ENCODE results near the gene F13A1.

The F13A1 gene

DNA sequence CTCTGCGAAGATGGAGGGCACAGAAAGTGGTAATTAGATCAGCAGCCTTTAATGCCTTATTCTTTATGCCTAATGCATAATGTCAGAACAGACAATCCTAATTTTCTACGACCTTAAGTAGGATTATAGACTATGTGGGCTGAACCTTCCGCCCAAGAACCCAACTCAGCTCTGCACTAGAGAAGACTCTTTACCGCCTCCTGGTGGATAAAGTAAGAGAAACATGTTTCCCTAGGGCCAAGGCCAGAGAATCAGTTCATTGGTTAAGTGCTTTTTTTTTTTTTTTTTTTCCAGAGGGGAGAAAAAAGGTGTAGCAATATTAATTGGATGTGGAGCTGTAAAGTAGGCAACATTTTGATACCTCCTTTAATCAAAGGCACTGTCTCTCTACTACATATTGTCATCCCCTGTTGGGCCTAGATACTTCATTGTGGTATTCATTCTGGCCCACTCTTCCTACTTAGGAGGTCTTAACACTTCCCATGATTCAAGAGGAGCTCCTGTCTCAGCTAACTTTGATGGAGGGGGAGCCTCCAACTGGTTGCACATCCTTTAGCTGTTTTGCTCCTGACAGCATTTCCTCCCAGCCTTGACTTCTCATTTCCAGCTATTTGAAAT, 188.9 kb downstream of the F13A1 start:
- Histone ChIP-seq H3K27me3 (ENCODE audit: control insufficient read depth, insufficient read depth, low read length) (no peaks in the 10 kb centered on the region), H3K27ac (ENCODE audit: low read length) (no peak overlapping the region), H3K4me3 (ENCODE audit: low read length) (no peak overlapping the region)

DNA sequence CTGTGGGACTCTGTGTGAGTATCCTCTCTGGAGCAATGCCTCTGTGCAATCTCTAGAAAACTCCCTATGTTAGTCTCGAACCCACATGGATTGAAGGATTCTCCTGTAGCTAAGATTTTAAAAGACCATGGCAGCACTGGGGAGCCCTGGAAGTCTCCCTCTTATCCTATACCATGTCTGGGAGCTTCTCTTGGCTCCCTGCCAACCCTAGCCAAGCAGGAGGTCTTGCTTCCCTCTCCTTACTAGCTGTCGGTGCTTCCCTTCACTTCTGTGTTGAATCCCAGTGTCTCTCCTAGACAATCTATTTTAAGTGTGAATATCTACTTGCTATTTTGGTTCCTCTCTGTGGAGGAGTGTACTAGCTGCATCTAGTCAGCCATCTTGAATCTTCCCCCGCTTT, 195.0 kb downstream of the F13A1 start:
- Histone ChIP-seq H3K4me3 (ENCODE audit: low read length) (no peak overlapping the region), H3K27ac (ENCODE audit: low read length) (no peak overlapping the region), H3K9ac (ENCODE audit: low read length) (no peak overlapping the region), H3K27me3 (ENCODE audit: control insufficient read depth, insufficient read depth, low read length) (no peaks in the 10 kb centered on the region), H3K9me3 (ENCODE audit: control insufficient read depth, low read depth, low read length) (no peaks in the 10 kb centered on the region), H3K4me1 (ENCODE audit: control insufficient read depth, low read depth, low read length) (no peaks in the 10 kb centered on the region), H3K36me3 (ENCODE audit: control insufficient read depth, low read depth, low read length) (no peaks in the 10 kb centered on the region)

More for the DNA sequence above, 188.9 kb downstream of the F13A1 start:
- no peak overlapping the region for H3K9ac ChIP-seq (ENCODE audit: low read length)
- H3K36me3 ChIP-seq (ENCODE audit: control insufficient read depth, low read depth, low read length) = no peaks in the 10 kb centered on the region
- no peaks in the 10 kb centered on the region for H3K4me1 ChIP-seq (ENCODE audit: control insufficient read depth, low read depth, low read length)
- H3K9me3 ChIP-seq (ENCODE audit: control insufficient read depth, low read depth, low read length) = no peaks in the 10 kb centered on the region

DNA sequence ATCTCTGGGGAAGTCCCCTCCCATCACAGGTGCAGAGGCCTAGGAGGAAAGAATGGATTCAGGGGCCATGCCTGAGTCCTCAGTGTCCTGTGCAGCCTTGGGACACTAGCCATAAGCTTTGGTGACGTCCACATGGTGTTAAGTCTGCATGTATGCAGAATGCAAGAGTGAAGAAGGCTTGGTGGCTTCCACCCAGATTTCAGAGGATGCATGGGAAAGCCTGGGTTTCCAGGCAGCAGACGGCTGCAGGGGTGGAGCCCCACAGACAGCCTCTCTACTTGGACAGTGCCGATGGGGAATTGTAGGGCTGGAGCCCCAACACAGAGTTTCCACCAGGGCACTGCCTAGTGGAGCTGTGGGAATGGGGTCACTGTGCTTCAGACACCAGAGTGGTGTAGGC, 196.7 kb downstream of the F13A1 start:
- Histone ChIP-seq H3K9ac (ENCODE audit: low read length) (no peak overlapping the region), H3K27me3 (ENCODE audit: control insufficient read depth, insufficient read depth, low read length) (no peaks in the 10 kb centered on the region), H3K4me1 (ENCODE audit: control insufficient read depth, low read depth, low read length) (no peaks in the 10 kb centered on the region), H3K9me3 (ENCODE audit: control insufficient read depth, low read depth, low read length) (no peaks in the 10 kb centered on the region), H3K36me3 (ENCODE audit: control insufficient read depth, low read depth, low read length) (no peaks in the 10 kb centered on the region), H3K4me3 (ENCODE audit: low read length) (no peak overlapping the region), H3K27ac (ENCODE audit: low read length) (no peak overlapping the region)

- Histone ChIP-seq H3K36me3 (ENCODE audit: control insufficient read depth, low read depth, low read length) (no peaks in the 10 kb centered on the region), H3K4me1 (ENCODE audit: control insufficient read depth, low read depth, low read length) (no peaks in the 10 kb centered on the region), H3K27ac (ENCODE audit: low read length) (no peak overlapping the region), H3K4me3 (ENCODE audit: low read length) (no peak overlapping the region), H3K9me3 (ENCODE audit: control insufficient read depth, low read depth, low read length) (no peaks in the 10 kb centered on the region), H3K9ac (ENCODE audit: low read length) (no peak overlapping the region), H3K27me3 (ENCODE audit: control insufficient read depth, insufficient read depth, low read length) (no peaks in the 10 kb centered on the region)
Observed at GRCh38 chr6:6121943-6122342, 198.5 kb downstream of the F13A1 start.

GRCh38 chr6:6105472-6106036, 214.9 kb downstream of the F13A1 start:
- Histone ChIP-seq H3K4me3 (ENCODE audit: low read length) (no peak overlapping the region), H3K4me1 (ENCODE audit: control insufficient read depth, low read depth, low read length) (no peaks in the 10 kb centered on the region), H3K36me3 (ENCODE audit: control insufficient read depth, low read depth, low read length) (no peaks in the 10 kb centered on the region), H3K9ac (ENCODE audit: low read length) (no peak overlapping the region), H3K9me3 (ENCODE audit: control insufficient read depth, low read depth, low read length) (no peaks in the 10 kb centered on the region), H3K27me3 (ENCODE audit: control insufficient read depth, insufficient read depth, low read length) (no peaks in the 10 kb centered on the region), H3K27ac (ENCODE audit: low read length) (no peak overlapping the region)

Measured in iPS-18a (cell line).